ENCODE data around the gene ITPR1. TPM values are rescaled to one million over a fixed set of nuclear protein-coding genes. Genes with fewer than 3 reads are reported as not detected.

ITPR1 gene
- total and polyA plus RNA-seq, 10 of the 15 experiments (the other 5 are each of a cell fraction or from before 2014, with no cell fraction given): 12.2 to 239 (median 28.4) TPM

GRCh38 chr3:4807381-4808280 is 314.5 kb downstream of the ITPR1 start:
- intact Hi-C loops (cut with micrococcal nuclease; ENCODE audit: unreplicated experiment): no loop called here
- DNase-seq (ENCODE audit: low read depth, low spot score): no peak
- no peak overlapping the region for H3K27ac ChIP-seq (ENCODE audit: control insufficient read depth, insufficient read depth)
- ChIA-PET CTCF (interaction anchor here (1.3 to 6.3 kb wide), 5 partner anchors 16 to 169 kb away, joined by 3 to 24 read pairs (median 7); no protein-coding TSS in a partner anchor), POLR2A (no interaction called here), SMC1A (ENCODE audit: uncharacterized antibody, unreplicated experiment) (interaction anchor here (0.5 to 3.1 kb wide), 18 partner anchors 10 to 996 kb away, joined by 3 to 11 read pairs (median 4); no protein-coding TSS in a partner anchor), RAD21 (ENCODE audit: unreplicated experiment) (interaction anchor here (1.1 to 2.2 kb wide), 5 partner anchors 12 to 169 kb away, joined by 3 to 6 read pairs (median 4); no protein-coding TSS in a partner anchor)
- no peaks in the 10 kb centered on the region for H3K79me2 ChIP-seq (ENCODE audit: control insufficient read depth, insufficient read depth, low read length)
- 93% methylated on average over 13 of the region's 13 CpGs for WGBS (ENCODE audit: insufficient coverage, insufficient replicate concordance, low lambda C conversion rate, missing lambda C conversion rate)
- no peaks in the 10 kb centered on the region for H3K4me1 ChIP-seq (ENCODE audit: control insufficient read depth, insufficient read depth, low read length)
- H3K4me2 ChIP-seq (ENCODE audit: control insufficient read depth, insufficient read depth): no peak overlapping the region
- H3K4me3 ChIP-seq: no peak overlapping the region
- no peak for FAIRE-seq
- ATAC-seq: no peak
- H2AFZ ChIP-seq (ENCODE audit: control insufficient read depth, low read depth, low read length): no peak overlapping the region
- no peaks in the 10 kb centered on the region for H3K9me3 ChIP-seq (replicated peaks; ENCODE audit: control insufficient read depth, insufficient read depth, low read length)
- peaks cover 14% of the 10 kb centered on the region in 2 experiments for H3K36me3 ChIP-seq (ENCODE audit: control insufficient read depth in 2 of 2, insufficient read depth in 2 of 2, low read length in 1 of 2)
- TF ChIP-seq STAT1 (conservative IDR thresholded peaks at IDR 0.05) (no peak), YY1 (IDR thresholded peaks at IDR 0.05; ENCODE audit: low read depth, low read length) (no peak), SMAD1 (IDR thresholded peaks at IDR 0.05; ENCODE audit: low read depth, partially characterized antibody) (no peak), MXI1 (IDR thresholded peaks at IDR 0.05; ENCODE audit: low read depth, low read length) (no peak), CBFB (IDR thresholded peaks at IDR 0.05; ENCODE audit: low read depth) (no peak), ZNF622 (IDR thresholded peaks at IDR 0.05) (no peak), ZZZ3 (IDR thresholded peaks at IDR 0.05; ENCODE audit: control insufficient read depth, insufficient read length, low read depth) (no peak), ELK1 (IDR thresholded peaks at IDR 0.05; ENCODE audit: low read depth, low read length) (no peak), POLR2A (IDR thresholded peaks at IDR 0.05; ENCODE audit: low read depth, low read length) (no peak)
- no peaks in the 10 kb centered on the region for H3K27me3 ChIP-seq (replicated peaks in 1 of 2; ENCODE audit: control insufficient read depth in 2 of 2, insufficient read depth in 2 of 2, low read length in 1 of 2)
- in situ Hi-C loops (cut with MboI): no loop called here
- no TSS peak for BruUV-seq (replicated peaks)
- H3K9ac ChIP-seq (ENCODE audit: control insufficient read depth, insufficient read depth, low read length): no peak overlapping the region
- no peaks in the 10 kb centered on the region for H4K20me1 ChIP-seq (ENCODE audit: control insufficient read depth, insufficient read depth)

Data from GM12878 (cell line).